ENCODE measurements around the gene TLE4. TPM values are rescaled to one million over a fixed set of nuclear protein-coding genes. Genes with fewer than 3 reads are reported as not detected.
"Not testable (repeated sequence)": the region's sequence is repeated elsewhere in the genome, so short reads cannot be mapped to it uniquely, and the experiment has no call there.

Gene TLE4
- 77.6 TPM for polyA plus RNA-seq (ENCODE audit: insufficient read length)
- long read RNA-seq, donor 1, partial matches to known transcripts: 32 of 34 reads
- long read RNA-seq, donor 1, other reads (novel, unspliced or antisense): 0 of 34 reads
- long read RNA-seq, donor 2, partial matches to known transcripts: 15 of 16 reads
- long read RNA-seq, donor 2, other reads (novel, unspliced or antisense): 0 of 16 reads
- long read RNA-seq, donor 3: 0 reads
- long read RNA-seq, donor 4: 0 reads
- long read RNA-seq, donor 5, partial matches to known transcripts: 0 of 1 reads
- long read RNA-seq, donor 5, other reads (novel, unspliced or antisense): 0 of 1 reads
- long read RNA-seq, donor 6, partial matches to known transcripts: 0 of 1 reads
- long read RNA-seq, donor 6, other reads (novel, unspliced or antisense): 0 of 1 reads
- long read RNA-seq, donor 7, partial matches to known transcripts: 0 of 2 reads
- long read RNA-seq, donor 7, other reads (novel, unspliced or antisense): 0 of 2 reads
- long read RNA-seq, donor 8, partial matches to known transcripts: 0 of 1 reads
- long read RNA-seq, donor 8, other reads (novel, unspliced or antisense): 0 of 1 reads

DNA sequence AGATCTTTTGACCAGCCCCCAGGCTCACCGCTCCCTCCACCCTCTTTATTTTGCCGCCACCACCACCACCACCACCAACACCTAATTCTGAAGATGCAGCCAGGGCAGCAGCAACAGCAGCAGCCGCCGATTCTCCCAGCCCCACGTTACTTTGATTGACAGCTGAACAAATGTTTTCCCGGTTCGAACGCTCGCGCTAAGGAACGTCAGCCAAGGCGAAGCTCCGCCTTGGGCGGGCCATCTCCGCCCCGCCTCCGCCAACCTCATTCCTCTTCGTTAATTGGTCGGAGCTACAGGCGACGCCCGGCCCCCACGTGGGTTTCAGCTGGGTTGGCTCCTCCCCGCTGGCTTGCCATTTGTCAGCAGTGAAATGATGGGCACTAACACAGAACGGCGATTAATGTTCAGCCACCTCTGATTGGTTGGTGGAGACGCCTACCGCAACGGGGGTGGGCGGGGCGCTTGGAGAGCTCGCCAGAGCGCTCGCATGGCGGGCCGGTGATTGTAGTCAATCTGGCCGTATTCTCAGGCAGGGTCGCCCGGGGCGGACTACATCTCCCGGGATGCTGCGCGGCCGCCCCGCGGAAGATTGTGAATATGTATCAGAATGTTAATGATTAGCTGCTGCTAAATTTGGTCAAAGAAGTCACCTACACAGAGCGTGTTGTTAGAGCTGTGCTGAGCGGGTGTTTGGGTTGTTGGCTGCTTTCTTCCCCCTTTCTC lies at the start of gene TLE4:
Gene TLE4, plus strand, starts transcription at position 657 of the 723 bp plus-strand sequence. CDS start 826 bp downstream, outside the sequence.
- peak; percentile 100 for DNase-seq

- no peak for DNase-seq
Observed at GRCh38 chr9:79522793-79523192, 49.0 kb upstream of the TLE4 start.

GRCh38 chr9:79524266-79524665 lies 47.5 kb upstream of the TLE4 start:
- DNase-seq: no peak

DNA sequence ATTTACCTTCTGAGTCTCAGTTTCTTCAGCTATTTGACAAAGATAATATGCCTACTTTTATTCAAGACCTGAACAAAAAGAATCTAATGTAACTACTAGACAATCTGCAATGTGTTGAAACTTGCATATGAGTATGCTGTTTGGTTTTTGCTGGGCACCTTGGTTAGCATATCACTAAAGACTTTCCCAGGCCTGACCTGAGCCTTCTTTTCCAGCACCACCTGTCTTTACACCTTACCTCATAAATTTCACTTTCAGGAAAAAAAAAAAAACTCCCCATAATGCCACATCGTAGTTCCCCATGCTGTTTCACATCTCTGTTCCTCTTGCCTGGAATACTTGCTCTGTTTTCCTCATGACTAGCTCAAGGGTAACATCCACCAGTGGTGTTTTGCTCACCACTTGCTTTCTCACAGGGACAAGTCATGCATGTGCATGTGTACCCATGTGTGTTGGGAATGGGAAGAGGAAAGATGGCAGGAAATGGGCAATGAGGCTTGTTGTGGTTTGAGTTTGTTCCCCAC lies 45.6 kb upstream of the TLE4 start:
- no peak for DNase-seq

- DNase-seq: no peak
Observed at GRCh38 chr9:79535534-79535933, 36.2 kb upstream of the TLE4 start.

- DNase-seq: no peak
Observed at GRCh38 chr9:79537838-79538237, 33.9 kb upstream of the TLE4 start.

DNA sequence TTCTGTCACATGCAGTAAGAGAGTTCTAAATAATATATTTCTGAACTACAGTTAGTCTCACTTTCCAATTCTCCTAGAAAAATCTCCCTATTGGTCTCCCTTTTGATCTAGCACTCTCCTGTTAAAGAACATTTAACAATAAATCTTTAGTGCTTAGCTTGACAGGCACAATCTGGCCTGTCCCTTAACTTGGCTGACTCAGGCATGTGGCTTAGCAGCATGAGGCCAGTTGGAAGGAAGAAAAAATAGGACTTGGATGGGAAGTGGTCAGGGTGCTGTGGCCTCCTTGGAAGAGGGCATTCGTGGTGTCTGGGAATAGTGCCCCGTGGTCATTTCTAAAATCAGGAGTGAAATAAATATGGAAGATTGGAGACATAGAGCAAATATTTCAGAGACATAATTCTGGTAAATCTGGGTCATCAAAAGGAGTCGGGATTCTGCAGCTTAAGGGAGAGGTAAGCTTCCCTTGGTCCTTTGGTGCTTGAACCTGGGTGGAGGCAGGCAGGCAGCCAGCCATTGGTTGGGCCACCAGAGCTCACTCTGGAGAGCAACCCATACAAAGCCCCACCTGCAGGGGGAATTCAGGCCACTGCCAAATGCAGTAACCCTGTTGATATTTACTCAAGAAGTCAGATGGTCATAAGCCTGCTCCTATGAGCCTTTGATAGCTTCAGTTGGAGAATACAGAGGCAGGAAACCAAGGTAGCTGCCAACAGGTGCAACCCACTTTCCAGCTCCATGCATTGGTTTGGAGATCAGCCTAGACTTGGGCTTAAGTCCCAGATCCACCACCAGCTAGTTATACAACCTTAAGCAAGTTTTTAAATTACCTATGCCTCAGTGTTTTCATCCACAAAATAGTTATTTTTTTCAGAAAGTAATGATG lies 28.8 kb upstream of the TLE4 start:
- DNase-seq: no peak

DNA sequence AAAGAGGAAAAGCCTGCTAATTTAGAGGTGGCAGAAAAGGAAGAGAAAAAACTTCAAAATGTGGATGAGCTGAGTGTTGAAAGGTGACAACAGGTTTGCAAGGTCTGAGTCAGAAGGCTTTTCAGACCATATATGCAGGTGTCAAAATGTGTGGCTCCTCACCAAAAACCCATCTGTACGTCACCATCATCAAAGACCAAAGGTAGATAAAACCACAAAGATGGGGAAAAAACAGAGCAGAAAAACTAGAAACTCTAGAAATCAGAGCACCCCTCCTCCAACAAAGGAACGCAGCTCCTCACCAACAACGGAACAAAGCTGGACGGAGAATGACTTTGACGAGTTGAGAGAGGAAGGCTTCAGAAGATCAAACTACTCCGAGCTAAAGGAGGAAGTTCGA lies 27.4 kb upstream of the TLE4 start:
- DNase-seq: not testable (repeated sequence)

DNA sequence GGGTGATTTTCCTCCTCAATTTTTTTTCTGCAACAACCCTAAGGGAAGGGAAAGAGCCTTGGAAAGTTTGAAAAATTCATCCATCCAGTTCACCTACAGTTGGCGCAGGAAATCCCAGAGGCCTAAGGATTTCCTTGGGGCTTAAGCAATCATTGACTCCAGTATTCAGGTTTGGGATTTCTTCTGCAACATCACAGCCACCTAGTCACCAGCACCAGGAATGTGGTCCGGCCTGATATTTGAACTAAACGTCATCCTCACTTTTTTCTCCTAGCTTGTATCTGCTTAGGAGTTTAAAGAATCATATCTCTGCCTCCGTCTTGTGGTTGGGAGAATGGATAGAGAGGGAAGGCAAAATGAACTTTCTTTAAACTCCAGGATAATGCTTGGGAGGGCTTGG lies 20.2 kb upstream of the TLE4 start:
- no peak for DNase-seq

GRCh38 chr9:79551994-79552393 lies 19.8 kb upstream of the TLE4 start:
- DNase-seq: no peak

DNA sequence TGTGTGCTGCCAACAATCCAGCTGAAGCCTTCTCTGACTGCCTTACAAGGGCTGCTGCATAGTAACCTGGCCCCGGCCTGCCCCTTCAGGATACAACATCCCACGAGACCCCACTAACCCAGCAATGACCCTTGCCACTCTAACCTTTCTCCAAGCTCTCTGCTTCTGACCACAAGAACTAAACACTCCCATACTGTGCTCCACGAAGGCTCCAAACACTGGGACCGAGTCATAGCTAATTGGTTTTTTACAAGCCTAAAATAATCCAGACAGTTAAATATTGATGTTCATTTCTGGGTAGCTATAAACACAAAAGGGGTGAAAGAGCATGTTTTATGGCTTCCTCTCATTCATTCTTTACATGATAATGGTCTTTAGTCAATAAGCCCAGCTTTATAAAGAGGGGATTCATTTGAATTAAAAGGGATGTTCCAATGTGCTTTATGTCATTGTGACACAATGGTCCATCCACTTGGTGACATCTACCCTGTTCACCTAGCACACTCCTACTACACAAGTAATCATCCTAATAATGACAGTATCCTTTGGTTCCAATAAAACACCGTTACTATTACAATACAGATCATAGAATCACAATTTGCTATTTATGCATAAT lies 16.2 kb upstream of the TLE4 start:
- DNase-seq: no peak

GRCh38 chr9:79559495-79560181 lies 12.1 kb upstream of the TLE4 start:
- DNase-seq: no peak

- no peak for DNase-seq
Observed at GRCh38 chr9:79562749-79563386, 8.9 kb upstream of the TLE4 start.

DNA sequence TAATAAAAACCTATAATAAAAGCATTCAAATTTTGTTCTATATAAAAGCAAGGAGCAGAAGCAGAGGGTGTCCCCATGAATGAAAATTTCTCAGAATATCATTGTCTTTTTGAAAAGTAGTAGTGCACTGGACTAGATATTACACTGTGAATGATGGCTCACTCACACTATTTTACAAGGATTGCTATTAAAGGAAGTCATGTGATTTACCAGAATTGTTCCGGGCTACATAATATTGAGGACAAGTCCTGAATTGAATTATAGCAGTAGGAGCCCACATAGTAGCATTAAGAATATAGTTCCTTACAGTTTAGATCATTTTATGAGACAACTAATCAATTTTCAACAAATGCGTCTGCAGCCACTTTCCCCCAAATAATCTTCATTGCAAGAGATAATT lies 7.7 kb upstream of the TLE4 start:
- DNase-seq: no peak

GRCh38 chr9:79565245-79565644 lies 6.5 kb upstream of the TLE4 start:
- DNase-seq: no peak

DNA sequence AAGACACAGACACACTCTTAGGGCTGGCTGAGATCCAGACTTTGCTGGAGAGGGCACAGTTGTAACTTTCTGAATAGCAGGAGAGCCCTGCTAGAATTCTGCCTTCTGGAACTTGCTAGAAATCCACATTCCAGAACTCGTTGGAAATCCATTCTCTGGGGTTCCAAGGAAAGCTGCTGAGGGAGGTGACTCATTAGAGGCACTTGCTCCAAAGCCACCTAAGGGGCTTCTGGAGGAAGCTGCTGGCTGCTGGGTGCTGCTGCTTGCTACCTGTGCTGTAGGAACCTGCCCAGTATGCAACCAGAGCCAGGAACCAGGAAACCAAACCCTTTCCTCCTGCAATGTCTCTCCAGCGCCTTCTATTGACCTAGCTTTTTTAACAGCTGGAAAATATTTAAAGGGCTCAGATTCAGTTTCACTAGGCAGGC lies 4.1 kb upstream of the TLE4 start:
- DNase-seq: no peak

- DNase-seq: no peak
Observed at GRCh38 chr9:79568337-79569101, 3.2 kb upstream of the TLE4 start.

DNA sequence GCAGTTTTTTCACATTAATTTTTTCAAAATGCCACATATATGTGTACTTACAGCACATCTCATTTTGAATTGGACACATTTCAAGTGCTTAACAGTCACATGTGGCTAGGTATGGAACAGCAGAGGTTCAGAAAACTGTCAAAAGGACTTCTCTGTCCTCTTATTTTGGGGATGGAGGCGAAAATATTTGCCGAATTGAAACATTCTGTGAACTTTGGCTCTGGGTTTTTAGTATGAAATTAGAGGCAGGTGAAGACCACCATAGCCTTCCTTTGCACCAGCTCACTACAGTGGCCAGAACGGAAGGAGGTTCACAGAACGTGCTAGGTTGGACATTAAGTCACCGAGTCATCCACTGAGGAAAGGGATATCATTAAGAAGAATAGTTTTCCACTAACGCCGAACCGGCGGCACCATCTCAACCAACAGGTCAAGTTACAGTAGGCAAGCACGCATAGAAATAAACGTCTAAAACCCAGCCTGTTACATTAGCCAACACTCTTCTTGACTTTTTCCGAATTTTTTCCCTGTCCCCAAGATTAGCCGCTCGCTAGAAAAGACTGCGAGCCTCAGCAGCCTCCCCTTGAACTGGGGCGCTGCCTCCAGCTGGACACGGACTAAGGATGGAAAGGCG lies 1.8 kb upstream of the TLE4 start:
- no peak for DNase-seq
